Left lung (tissue), 10 donors: Measurements from ENCODE around the gene CYP3A4. TPM values are rescaled to one million over a fixed set of nuclear protein-coding genes. Genes with fewer than 3 reads are reported as not detected.
A peak's percentile ranks its signal among the peaks of the same experiment; 100 is the strongest.
"Not testable (repeated sequence)": the region's sequence is repeated elsewhere in the genome, so short reads cannot be mapped to it uniquely, and the experiment has no call there.

Experiments used
- ATAC-seq: fragments of 200-7000 bp; cut with Tn5 transposase; one replicate; pipeline ENCODE4 v1.9.1; 2020; ENCODE audit warnings: moderate library complexity
- DNase-seq, 4 donors: peaks; one replicate each; pipeline ENCODE4 v3.0.0-alpha.2; 2013 to 2020
- H3K27ac ChIP-seq, 2 donors: fragments of 200-600 bp; sonication (generic) in 1 of 2; one replicate each; pipeline versions ENCODE4 v1.5.0 to v1.8.0; 2020 to 2021
- H3K27me3 ChIP-seq, 2 donors: fragments of 200-600 bp; sonication (generic) in 1 of 2; one replicate each; pipeline versions ENCODE4 v1.5.0 to v1.8.0; 2020 to 2021
- H3K36me3 ChIP-seq, 2 donors: fragments of 200-600 bp; sonication (generic) in 1 of 2; one replicate each; pipeline versions ENCODE4 v1.5.0 to v1.8.0; 2020 to 2021
- H3K4me1 ChIP-seq, 2 donors: fragments of 200-600 bp; one replicate each; pipeline ENCODE4 v1.8.0; 2021
- H3K4me3 ChIP-seq, 2 donors: fragments of 200-600 bp; sonication (generic) in 1 of 2; one replicate each; pipeline versions ENCODE4 v1.5.0 to v1.8.0; 2020 to 2021; ENCODE audit warnings: mild to moderate bottlenecking in 1 of 2
- H3K9me3 ChIP-seq, 2 donors: fragments of 200-600 bp; sonication (generic) in 1 of 2; one replicate each; pipeline versions ENCODE4 v1.5.0 to v1.8.0; 2020 to 2021
- CTCF ChIP-seq, 2 donors: fragments of 200-600 bp; sonication (generic) in 1 of 2; IDR thresholded peaks; one replicate each; pipeline versions ENCODE4 v1.5.0 to v1.8.0; 2021; ENCODE audit warnings: antibody characterized with exemption in 2 of 2
- intact Hi-C, 2 donors: fragments of 100-400 bp; cut with DNase I; formaldehyde crosslinking; loops; one replicate each; pipeline versions ENCODE4 v1.11.2 to v1.14.2; 2022
- polyA plus RNA-seq, 6 donors: library from polyadenylated mRNA; unstranded; fragments of 120-200 nt; gene quantifications; one replicate each; pipeline ENCODE4 v1.2.1, GENCODE V29; 2013; ENCODE audit not compliant: insufficient read length in 6 of 6
- total RNA-seq, 2 donors: library from RNA; stranded (reverse); fragmentation: NEBNext Ultra II Directional; extraction: Animal tissue kit (Norgen Biotek cat#: 25700); gene quantifications; one replicate each; pipeline ENCODE4 v1.2.1, GENCODE V29; 2021
- donor health status: DM: no; HTN: yes; CAD: no.
- donor health status: DM: no; HTN: no; CAD: no.

CYP3A4 gene
- total and polyA plus RNA-seq, 8 donors, result 0.17 to 0.39 (median 0.25) TPM; not detected in 2

GRCh38 chr7:99739699-99740572, 44.0 kb downstream of the CYP3A4 start:
- H3K4me3 ChIP-seq, result no peak overlapping the region
- H3K4me1 ChIP-seq, result no peaks in the 10 kb centered on the region
- H3K9me3 ChIP-seq, result no peaks in the 10 kb centered on the region
- no peak for TF ChIP-seq CTCF (IDR thresholded peaks at IDR 0.05)
- no peaks in the 10 kb centered on the region for H3K27me3 ChIP-seq
- intact Hi-C loops, result no loop called here
- DNase-seq (no peak), ATAC-seq (no peak)
- no peaks in the 10 kb centered on the region for H3K36me3 ChIP-seq
- no peak overlapping the region for H3K27ac ChIP-seq

GRCh38 chr7:99737726-99738125, 46.3 kb downstream of the CYP3A4 start:
- no peak for DNase-seq
- intact Hi-C loops, result no loop called here
- Histone ChIP-seq H3K4me1 (no peaks in the 10 kb centered on the region), H3K4me3 (no peak overlapping the region), H3K36me3 (no peaks in the 10 kb centered on the region), H3K9me3 (no peaks in the 10 kb centered on the region), H3K27me3 (no peaks in the 10 kb centered on the region), H3K27ac (no peak overlapping the region)
- TF ChIP-seq CTCF (IDR thresholded peaks at IDR 0.05), result no peak
- ATAC-seq, result no peak

GRCh38 chr7:99736667-99737066, 47.3 kb downstream of the CYP3A4 start:
- H3K4me1 ChIP-seq, H3K9me3 ChIP-seq, DNase-seq, H3K4me3 ChIP-seq, H3K27ac ChIP-seq, ATAC-seq, intact Hi-C loops, H3K36me3 ChIP-seq, H3K27me3 ChIP-seq: not testable (repeated sequence)

GRCh38 chr7:99734987-99735386, 49.0 kb downstream of the CYP3A4 start, which contains the start of gene CYP3A7:
CYP3A7 (minus strand) TSS chr7:99735196; CDS start chr7:99735093, 103 bp downstream.
- H3K4me1 ChIP-seq, result no peaks in the 10 kb centered on the region
- H3K27ac ChIP-seq, result no peak within 1 kb of the TSS
- DNase-seq (no peak), ATAC-seq (peak; percentile 39)
- no peaks in the 10 kb centered on the region for H3K27me3 ChIP-seq
- no peaks in the 10 kb centered on the region for H3K36me3 ChIP-seq
- no peak within 1 kb of the TSS for H3K4me3 ChIP-seq
- no peaks in the 10 kb centered on the region for H3K9me3 ChIP-seq
- TF ChIP-seq CTCF (IDR thresholded peaks at IDR 0.05), result no peak
- intact Hi-C loops, result no loop called here

- Histone ChIP-seq H3K9me3 (no peaks in the 10 kb centered on the region), H3K36me3 (no peaks in the 10 kb centered on the region), H3K27ac (no peak overlapping the region), H3K27me3 (no peaks in the 10 kb centered on the region), H3K4me1 (peaks cover 0 to 8% of the 10 kb centered on the region in 2 donors), H3K4me3 (no peak overlapping the region)
- ATAC-seq (no peak), DNase-seq (no peak)
- intact Hi-C loops, result no loop called here
- no peak for TF ChIP-seq CTCF (IDR thresholded peaks at IDR 0.05)
Measured at GRCh38 chr7:99733448-99733847, 50.5 kb downstream of the CYP3A4 start.
